ENCODE data around the gene PPP4R2. TPM values are rescaled to one million over a fixed set of nuclear protein-coding genes. Genes with fewer than 3 reads are reported as not detected.

The PPP4R2 gene
- total and polyA plus RNA-seq, 9 of the 15 experiments (the other 6 are each of a cell fraction or from before 2014, with no cell fraction given): 11.0 to 49.6 (median 31.6) TPM

GRCh38 chr3:73024836-73025235 is 28.2 kb downstream of the PPP4R2 start:
- in situ Hi-C loops (cut with MboI): no loop called here
- Histone ChIP-seq H3K4me1 (replicated peaks in 1 of 2; ENCODE audit: control insufficient read depth in 2 of 2, insufficient read depth in 2 of 2, low read length in 2 of 2) (peaks cover 9 to 10% of the 10 kb centered on the region in 2 experiments; a peak in 3 of 5 replicates), H3K36me3 (ENCODE audit: control insufficient read depth, insufficient read depth, low read length) (peaks cover 14% of the 10 kb centered on the region), H2AFZ (ENCODE audit: low read depth, low read length) (no peak overlapping the region), H3K9ac (ENCODE audit: insufficient read depth in 1 of 2, low read depth in 2 of 2, low read length in 2 of 2) (no peak overlapping the region), H3K9me1 (ENCODE audit: control insufficient read depth, insufficient read depth, low read length) (no peaks in the 10 kb centered on the region), H3K27ac (ENCODE audit: extremely low read depth, low read depth, low read length) (peak overlapping the region; percentile 28; the same call in 1 of the 3 replicates), H3K4me2 (ENCODE audit: insufficient read depth, low read length) (no peak overlapping the region), H3K27me3 (ENCODE audit: control insufficient read depth in 2 of 2, insufficient read depth in 2 of 2, low read length in 2 of 2) (no peaks in the 10 kb centered on the region), H3K4me3 (no peak overlapping the region), H3K9me3 (replicated peaks; ENCODE audit: control insufficient read depth, insufficient read depth, low read depth, low read length) (0 out of 2 replicates have a peak, but pooled peaks cover 3% of the 10 kb centered on the region), H4K20me1 (replicated peaks; ENCODE audit: control insufficient read depth, insufficient read depth, low read length) (peaks cover 15% of the 10 kb centered on the region), H3K79me2 (ENCODE audit: control insufficient read depth, insufficient read depth, low read length) (peaks cover 100% of the 10 kb centered on the region)
- BruUV-seq (replicated peaks): no TSS peak
- peak in 3 of 4 experiments; percentile 19 to 23 (median 21) for DNase-seq (ENCODE audit: extremely low read depth in 1 of 4, low spot score in 3 of 4)
- FAIRE-seq: no peak
- intact Hi-C loops (cut with micrococcal nuclease): no loop called here
- ChIA-PET CTCF (ENCODE audit: low intra/inter-chr PET ratio) (no interaction called here), POLR2A (interaction anchor here (1.3 kb wide), 1 partner anchor 45 kb away, joined by 3 read pairs; no protein-coding TSS in a partner anchor)
- peak; percentile 38 for ATAC-seq
- TF ChIP-seq ZNF583 (CRISPR knock-in tag; IDR thresholded peaks at IDR 0.05) (no peak), ZNF311 (CRISPR knock-in tag; IDR thresholded peaks at IDR 0.05) (no peak), SRSF9 (IDR thresholded peaks at IDR 0.05; ENCODE audit: borderline replicate concordance, low read depth, low read length) (no peak), ZNF764 (CRISPR knock-in tag; IDR thresholded peaks at IDR 0.05; ENCODE audit: low read depth) (no peak), USF1 (CRISPR knock-in tag; IDR thresholded peaks at IDR 0.05) (peak; percentile 33; the same call in 1 of the 2 replicates), PPARD (CRISPR knock-in tag; IDR thresholded peaks at IDR 0.05) (no peak), ZNF695 (CRISPR knock-in tag; IDR thresholded peaks at IDR 0.05) (no peak), TAF9B (IDR thresholded peaks at IDR 0.05; ENCODE audit: partially characterized antibody) (no peak), MAFK (IDR thresholded peaks at IDR 0.05; ENCODE audit: low read length) (no peak), USF2 (CRISPR knock-in tag; IDR thresholded peaks at IDR 0.05) (peak; percentile 20; the same call in 1 of the 2 replicates), TCFL5 (CRISPR knock-in tag; conservative IDR thresholded peaks at IDR 0.05) (no peak), E2F8 (IDR thresholded peaks at IDR 0.05; ENCODE audit: low read depth, partially characterized antibody) (no peak), ZNF277 (CRISPR knock-in tag; IDR thresholded peaks at IDR 0.05; ENCODE audit: borderline replicate concordance) (no peak), NFYB (IDR thresholded peaks at IDR 0.05; ENCODE audit: extremely low read depth, insufficient read length) (peak; percentile 18), HDAC2 (IDR thresholded peaks at IDR 0.05) (no peak), ZNF354B (CRISPR knock-in tag; IDR thresholded peaks at IDR 0.05) (no peak), KLF10 (CRISPR knock-in tag; IDR thresholded peaks at IDR 0.05) (no peak)
